CD14-positive monocyte (primary cell): Measurements from ENCODE around the gene DGKB. TPM values are rescaled to one million over a fixed set of nuclear protein-coding genes. Genes with fewer than 3 reads are reported as not detected.

Experiments
- DNase-seq, 3 donors: peaks; one replicate each; pipeline ENCODE4 v3.0.0-alpha.2; 2011 to 2022
- H2AFZ ChIP-seq: 2 replicates; pipeline ENCODE4 v1.6.0; 2012; ENCODE audit warnings: mild to moderate bottlenecking, low read depth, low read length, inconsistent platforms; ENCODE audit not compliant: insufficient read depth, poor library complexity, severe bottlenecking
- H3K27ac ChIP-seq, 2 donors: 1 replicate in 1 of 2; 2 replicates in 1 of 2; pipeline ENCODE4 v1.5.1; 2012 to 2013; ENCODE audit warnings: low read length in 2 of 2, control low read depth in 1 of 2, inconsistent platforms in 1 of 2, low read depth in 1 of 2, mild to moderate bottlenecking in 1 of 2
- H3K27me3 ChIP-seq, 2 donors: one replicate each; pipeline versions ENCODE4 v1.6.0 to v1.6.1; 2011 to 2013; ENCODE audit warnings: low read length in 2 of 2; ENCODE audit not compliant: control insufficient read depth in 2 of 2, insufficient read depth in 2 of 2
- H3K36me3 ChIP-seq, 2 donors: replicated peaks in 1 of 2; 1 replicate in 1 of 2; 2 replicates in 1 of 2; pipeline versions ENCODE4 v1.5.1 to v1.6.1; 2012 to 2013; ENCODE audit warnings: low read length in 2 of 2, control low read depth in 1 of 2, inconsistent platforms in 1 of 2, mild to moderate bottlenecking in 1 of 2; ENCODE audit not compliant: insufficient read depth in 2 of 2, control insufficient read depth in 1 of 2
- H3K4me1 ChIP-seq, 2 donors: 1 replicate in 1 of 2; 2 replicates in 1 of 2; pipeline versions ENCODE4 v1.5.1 to v1.6.1; 2012 to 2013; ENCODE audit warnings: low read length in 2 of 2, control low read depth in 1 of 2, inconsistent platforms in 1 of 2, mild to moderate bottlenecking in 1 of 2, moderate library complexity in 1 of 2; ENCODE audit not compliant: insufficient read depth in 2 of 2, control insufficient read depth in 1 of 2
- H3K4me2 ChIP-seq: replicated peaks from 2 replicates; pipeline ENCODE3; 2012; ENCODE audit warnings: low read length, moderate library complexity, mild to moderate bottlenecking; ENCODE audit not compliant: poor library complexity, severe bottlenecking; ENCODE audit errors: extremely low read depth
- H3K4me3 ChIP-seq, 3 experiments: fragments of 200-600 bp in 1 of 3; sonication (generic) in 1 of 3; replicated peaks in 1 of 3; 1 replicate in 2 of 3; 2 replicates in 1 of 3; pipeline ENCODE4 v1.5.1; 2011 to 2013; ENCODE audit warnings: low read length in 3 of 3, mild to moderate bottlenecking in 3 of 3, control low read depth in 2 of 3, low read depth in 2 of 3, inconsistent platforms in 1 of 3, moderate library complexity in 1 of 3
- H3K79me2 ChIP-seq: 2 replicates; pipeline ENCODE4 v1.6.0; 2012; ENCODE audit warnings: mild to moderate bottlenecking, control low read depth, inconsistent platforms, low read length, moderate library complexity; ENCODE audit not compliant: insufficient read depth
- H3K9ac ChIP-seq: 2 replicates; pipeline ENCODE4 v1.6.0; 2017; ENCODE audit warnings: low read length, mild to moderate bottlenecking; ENCODE audit not compliant: insufficient read depth, poor library complexity, severe bottlenecking
- H3K9me3 ChIP-seq, 2 donors: replicated peaks in 1 of 2; 1 replicate in 1 of 2; 2 replicates in 1 of 2; pipeline versions ENCODE4 v1.5.1 to v1.6.1; 2012 to 2013; ENCODE audit warnings: low read length in 2 of 2, control low read depth in 1 of 2; ENCODE audit not compliant: control insufficient read depth in 1 of 2, insufficient read depth in 1 of 2
- H4K20me1 ChIP-seq: 2 replicates; pipeline ENCODE4 v1.6.0; 2012; ENCODE audit warnings: mild to moderate bottlenecking, low read length, control low read depth, moderate library complexity; ENCODE audit not compliant: insufficient read depth
- H3K27ac Mint-ChIP-seq, 7 donors: one replicate each; pipeline ENCODE4 v1.8.0; 2020; ENCODE audit warnings: mild to moderate bottlenecking in 7 of 7, mixed read lengths in 7 of 7, moderate library complexity in 6 of 7, inconsistent platforms in 2 of 7
- H3K27me3 Mint-ChIP-seq, 3 donors: one replicate each; pipeline ENCODE4 v1.8.0; 2021 to 2022; ENCODE audit warnings: low read depth in 3 of 3, mild to moderate bottlenecking in 3 of 3, mixed read lengths in 3 of 3, moderate library complexity in 3 of 3, inconsistent platforms in 1 of 3
- H3K36me3 Mint-ChIP-seq, 2 donors: one replicate each; pipeline ENCODE4 v1.8.0; 2020; ENCODE audit warnings: mixed read lengths in 2 of 2, inconsistent platforms in 1 of 2, mild to moderate bottlenecking in 1 of 2
- H3K4me1 Mint-ChIP-seq: one replicate; pipeline ENCODE4 v1.8.0; 2020; ENCODE audit warnings: mild to moderate bottlenecking, mixed read lengths
- H3K4me3 Mint-ChIP-seq, 2 donors: one replicate each; pipeline ENCODE4 v1.8.0; 2020; ENCODE audit warnings: mild to moderate bottlenecking in 2 of 2, mixed read lengths in 2 of 2, moderate library complexity in 1 of 2
- H3K9me3 Mint-ChIP-seq, 7 donors: one replicate each; pipeline ENCODE4 v1.8.0; 2020 to 2022; ENCODE audit warnings: mixed read lengths in 7 of 7, mild to moderate bottlenecking in 6 of 7, moderate library complexity in 6 of 7, inconsistent platforms in 2 of 7
- CTCF ChIP-seq: fragments of 200-600 bp; IDR thresholded peaks from one replicate; pipeline ENCODE4 v1.8.0; 2022; ENCODE audit warnings: antibody characterized with exemption, mild to moderate bottlenecking
- WGBS: methylation state at CpG from one replicate; pipeline ENCODE4 v1.1.5; 2013; ENCODE audit warnings: missing lambda C conversion rate; ENCODE audit not compliant: insufficient coverage; 5-methylcytosine and 5-hydroxymethylcytosine counted together
- intact Hi-C, 2 donors: fragments of 100-400 bp; cut with micrococcal nuclease; formaldehyde crosslinking; loops; one replicate each; pipeline versions ENCODE4 v1.15.0 to v1.15.1; 2023
- polyA plus RNA-seq, 3 donors: library from polyadenylated mRNA; depleted of rRNA in 1 of 3; unstranded in 2 of 3; stranded (reverse) in 1 of 3; fragments of 300-500 nt in 2 of 3; fragments of >200 nt in 1 of 3; fragmentation: Illumina TruSeq in 2 of 3; gene quantifications; 1 replicate in 2 of 3; 2 replicates in 1 of 3; pipeline ENCODE4 v1.2.3, GENCODE V29; 2012 to 2021

The DGKB gene
- polyA plus RNA-seq, 3 donors = not detected

GRCh38 chr7:14626076-14626475 lies 276.5 kb downstream of the DGKB start:
- Mint-ChIP-seq H3K27me3 (no peaks in the 10 kb centered on the region), H3K4me3 (no peak overlapping the region), H3K36me3 (no peaks in the 10 kb centered on the region), H3K27ac (no peak overlapping the region), H3K9me3 (peaks cover 0 to 6% (median 2%) of the 10 kb centered on the region in 7 donors), H3K4me1 (no peaks in the 10 kb centered on the region)
- Histone ChIP-seq H2AFZ (no peak overlapping the region), H3K9me3 (no peaks in the 10 kb centered on the region), H3K27me3 (no peaks in the 10 kb centered on the region), H3K9ac (no peak overlapping the region), H3K4me2 (no peak overlapping the region), H3K36me3 (no peaks in the 10 kb centered on the region), H3K79me2 (no peaks in the 10 kb centered on the region), H4K20me1 (no peaks in the 10 kb centered on the region), H3K27ac (no peak overlapping the region), H3K4me1 (no peaks in the 10 kb centered on the region), H3K4me3 (no peak overlapping the region)
- intact Hi-C loops = no loop called here
- TF ChIP-seq CTCF = no peak
- 97% methylated on average over 4 of the region's 4 CpGs for whole genome bisulfite sequencing
- no peak for DNase-seq

GRCh38 chr7:14622559-14622958 lies 280.0 kb downstream of the DGKB start:
- Mint-ChIP-seq H3K27me3 (no peaks in the 10 kb centered on the region), H3K9me3 (peaks cover 0 to 4% (median 1%) of the 10 kb centered on the region in 7 donors), H3K27ac (no peak overlapping the region), H3K4me1 (no peaks in the 10 kb centered on the region), H3K36me3 (no peaks in the 10 kb centered on the region), H3K4me3 (no peak overlapping the region)
- no peaks in the 10 kb centered on the region for H3K9me3 ChIP-seq
- no peaks in the 10 kb centered on the region for H3K79me2 ChIP-seq
- H3K9ac ChIP-seq = no peak overlapping the region
- no peaks in the 10 kb centered on the region for H3K36me3 ChIP-seq
- H2AFZ ChIP-seq = no peak overlapping the region
- H3K27ac ChIP-seq = no peak overlapping the region
- no peak for TF ChIP-seq CTCF
- no peak overlapping the region for H3K4me3 ChIP-seq
- DNase-seq = no peak
- H3K27me3 ChIP-seq = no peaks in the 10 kb centered on the region
- H3K4me2 ChIP-seq = no peak overlapping the region
- H3K4me1 ChIP-seq = no peaks in the 10 kb centered on the region
- H4K20me1 ChIP-seq = no peaks in the 10 kb centered on the region
- intact Hi-C loops = no loop called here
